Cardiac muscle cell (in vitro differentiated cells and primary cell): ENCODE data around the gene NPTN. TPM values are rescaled to one million over a fixed set of nuclear protein-coding genes. Genes with fewer than 3 reads are reported as not detected.
A peak's percentile ranks its signal among the peaks of the same experiment; 100 is the strongest.

Experiments
- DNase-seq, 2 donors: peaks; one replicate each; pipeline versions ENCODE4 v3.0.0 to v3.0.0-alpha.2; 2010 to 2017; ENCODE audit warnings: low read depth in 1 of 2, low spot score in 1 of 2
- H3K27ac ChIP-seq: fragments of 200-600 bp; sonication (generic); 2 replicates; pipeline ENCODE4 v1.5.1; 2016
- H3K27me3 ChIP-seq: fragments of 200-600 bp; sonication (generic); 2 replicates; pipeline ENCODE4 v1.6.0; 2016; ENCODE audit warnings: control low read depth
- H3K36me3 ChIP-seq: fragments of 200-600 bp; sonication (generic); 2 replicates; pipeline ENCODE4 v1.5.1; 2016; ENCODE audit warnings: control low read depth
- H3K4me1 ChIP-seq: fragments of 200-600 bp; sonication (generic); 2 replicates; pipeline ENCODE4 v1.8.1; 2017; ENCODE audit warnings: low read depth, mild to moderate bottlenecking, mixed run types
- H3K4me3 ChIP-seq: fragments of 200-600 bp; sonication (generic); 2 replicates; pipeline ENCODE4 v1.5.1; 2016; ENCODE audit warnings: mild to moderate bottlenecking
- H3K9me3 ChIP-seq: fragments of 200-600 bp; sonication (generic); 2 replicates; pipeline ENCODE4 v1.5.1; 2017; ENCODE audit warnings: low read depth, mild to moderate bottlenecking, control low read depth
- polyA plus RNA-seq: library from polyadenylated mRNA; unstranded; fragments of >200 nt; fragmentation: Nextera tagmentation; extraction: Ambion mirVana; gene quantifications from 2 replicates; pipeline ENCODE4 v1.2.1, GENCODE V29; 2016
- total RNA-seq: library from RNA; depleted of rRNA; stranded (reverse); fragments of >200 nt; gene quantifications from 2 replicates; pipeline ENCODE4 v1.2.3, GENCODE V29; 2016
- TF ChIP-seq, protein P1 (sequence below): IDR thresholded peaks from 2 replicates; pipeline ENCODE4 v1.5.1; 2012; ENCODE audit warnings: low read depth, mild to moderate bottlenecking, low read length

NPTN gene
- total and polyA plus RNA-seq, 2 experiments from 2014 or later, result 243 to 375 TPM

DNA sequence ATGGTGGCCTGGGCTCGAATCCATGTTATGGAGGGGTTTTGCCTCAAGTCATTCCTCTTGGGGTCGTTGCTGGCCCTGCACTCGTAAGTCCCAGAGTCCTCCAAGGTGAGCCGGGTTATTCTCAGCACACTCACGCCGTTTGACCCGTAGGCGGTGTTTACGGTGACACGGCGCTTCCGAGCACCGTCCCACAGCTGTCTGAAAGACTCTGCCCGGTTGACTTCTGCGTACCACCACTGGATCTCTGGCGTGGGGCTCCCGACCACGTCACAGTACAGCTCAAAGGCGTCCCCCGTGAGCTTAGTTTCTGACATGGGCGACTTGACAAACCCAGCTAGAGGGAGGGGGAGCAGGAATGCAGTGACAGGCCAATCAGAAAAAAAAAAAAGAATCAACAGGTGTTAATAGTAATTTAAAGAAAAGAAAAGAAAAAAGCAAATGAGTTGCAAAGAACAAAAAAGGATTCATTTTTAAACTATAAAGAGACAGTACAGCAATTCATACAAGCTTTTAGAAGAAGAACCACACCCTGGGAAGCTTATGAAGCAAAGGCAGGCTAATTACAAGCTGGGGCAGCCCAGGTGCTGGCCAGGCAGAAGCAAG, 36.1 kb downstream of the NPTN start:
- TF ChIP-seq, protein P1, sequence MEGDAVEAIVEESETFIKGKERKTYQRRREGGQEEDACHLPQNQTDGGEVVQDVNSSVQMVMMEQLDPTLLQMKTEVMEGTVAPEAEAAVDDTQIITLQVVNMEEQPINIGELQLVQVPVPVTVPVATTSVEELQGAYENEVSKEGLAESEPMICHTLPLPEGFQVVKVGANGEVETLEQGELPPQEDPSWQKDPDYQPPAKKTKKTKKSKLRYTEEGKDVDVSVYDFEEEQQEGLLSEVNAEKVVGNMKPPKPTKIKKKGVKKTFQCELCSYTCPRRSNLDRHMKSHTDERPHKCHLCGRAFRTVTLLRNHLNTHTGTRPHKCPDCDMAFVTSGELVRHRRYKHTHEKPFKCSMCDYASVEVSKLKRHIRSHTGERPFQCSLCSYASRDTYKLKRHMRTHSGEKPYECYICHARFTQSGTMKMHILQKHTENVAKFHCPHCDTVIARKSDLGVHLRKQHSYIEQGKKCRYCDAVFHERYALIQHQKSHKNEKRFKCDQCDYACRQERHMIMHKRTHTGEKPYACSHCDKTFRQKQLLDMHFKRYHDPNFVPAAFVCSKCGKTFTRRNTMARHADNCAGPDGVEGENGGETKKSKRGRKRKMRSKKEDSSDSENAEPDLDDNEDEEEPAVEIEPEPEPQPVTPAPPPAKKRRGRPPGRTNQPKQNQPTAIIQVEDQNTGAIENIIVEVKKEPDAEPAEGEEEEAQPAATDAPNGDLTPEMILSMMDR, result no peak
- H3K27ac ChIP-seq, result no peak overlapping the region
- peaks cover 61% of the 10 kb centered on the region for H3K4me1 ChIP-seq
- H3K9me3 ChIP-seq, result no peaks in the 10 kb centered on the region
- H3K36me3 ChIP-seq, result peaks cover 4% of the 10 kb centered on the region
- H3K27me3 ChIP-seq, result no peaks in the 10 kb centered on the region
- H3K4me3 ChIP-seq, result no peak overlapping the region
- DNase-seq, result no peak

DNA sequence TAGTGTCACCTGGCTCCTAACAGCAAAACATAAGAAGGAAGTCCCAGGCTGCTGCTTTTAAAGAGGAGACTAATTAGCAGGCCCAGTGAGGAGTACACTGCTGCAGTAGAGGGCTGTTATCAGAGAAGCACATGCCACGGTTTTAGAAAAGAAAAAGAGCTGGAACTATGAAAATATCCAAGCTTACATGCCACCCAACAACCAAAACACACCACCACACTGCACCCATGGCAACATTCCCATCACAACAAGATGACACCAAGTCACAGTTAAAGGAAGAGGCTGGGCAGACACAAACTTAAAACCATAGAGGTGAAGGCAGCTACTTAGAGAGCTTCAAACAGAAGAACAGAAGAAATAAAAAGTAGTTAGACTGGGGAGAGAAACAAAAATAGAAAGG, 37.0 kb downstream of the NPTN start:
- Histone ChIP-seq H3K4me1 (peaks cover 52% of the 10 kb centered on the region), H3K36me3 (peaks cover 10% of the 10 kb centered on the region), H3K27ac (peak overlapping the region; percentile 49), H3K4me3 (no peak overlapping the region), H3K27me3 (no peaks in the 10 kb centered on the region), H3K9me3 (no peaks in the 10 kb centered on the region)
- TF ChIP-seq, protein P1, result no peak
- peak in 1 of 2 donors; percentile 26 for DNase-seq

DNA sequence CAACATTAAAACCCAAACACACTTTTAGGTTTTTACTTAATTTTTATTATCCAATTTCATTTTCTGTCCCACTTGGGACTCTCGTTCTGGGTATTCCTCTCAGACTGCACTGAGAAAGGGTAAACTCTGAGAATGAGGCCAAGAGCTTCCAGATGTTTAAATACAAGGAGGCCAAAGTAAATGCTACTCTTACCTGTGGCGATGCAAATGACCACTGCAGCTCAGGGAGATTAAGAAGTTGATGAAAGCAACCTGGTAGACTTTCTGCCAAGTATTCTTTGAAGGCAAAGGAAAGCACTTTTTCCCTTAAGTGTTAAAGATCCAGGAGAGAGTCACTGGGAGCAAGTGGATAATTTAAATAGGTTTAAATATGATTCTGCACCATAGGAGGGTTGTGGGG, 39.1 kb downstream of the NPTN start:
- Histone ChIP-seq H3K4me3 (no peak overlapping the region), H3K9me3 (no peaks in the 10 kb centered on the region), H3K4me1 (peaks cover 38% of the 10 kb centered on the region), H3K27me3 (no peaks in the 10 kb centered on the region), H3K36me3 (peaks cover 18% of the 10 kb centered on the region), H3K27ac (no peak overlapping the region)
- TF ChIP-seq, protein P1, result no peak
- no peak for DNase-seq

DNA sequence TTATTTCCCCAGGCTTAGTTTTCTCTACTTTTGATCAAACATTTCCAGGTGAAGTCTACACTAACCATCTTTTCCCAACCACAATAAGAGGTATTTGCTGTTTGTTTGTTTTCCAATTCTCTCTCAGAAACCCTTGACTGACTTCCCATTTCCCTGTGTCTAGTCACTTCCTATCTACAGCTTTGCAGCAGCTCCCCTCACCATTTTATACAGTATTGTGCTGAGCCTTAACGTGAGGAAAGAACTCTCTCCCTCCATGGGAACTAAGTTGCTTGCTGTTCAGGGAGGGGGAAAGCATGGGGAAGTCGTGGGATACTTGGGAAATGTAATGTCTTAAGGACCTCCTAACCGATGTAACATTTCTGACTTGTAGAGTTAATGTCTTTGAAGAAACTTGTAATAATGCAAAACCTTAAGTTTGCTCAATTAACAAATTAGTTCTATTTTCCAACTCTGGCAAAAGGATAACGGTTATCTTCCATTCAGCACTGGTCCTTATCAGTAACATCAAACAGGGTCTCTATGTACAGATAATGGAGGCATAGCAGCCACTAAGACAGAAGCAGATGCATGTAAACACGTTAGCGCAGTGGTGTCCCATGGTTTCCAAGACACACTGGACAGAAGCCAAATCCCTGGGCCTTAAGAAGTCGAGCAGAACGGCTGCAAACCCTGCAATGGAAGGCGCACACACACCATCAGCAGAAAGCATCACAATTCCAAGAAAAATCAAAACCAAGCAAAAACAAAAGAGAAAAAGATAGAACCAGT, 39.7 kb downstream of the NPTN start:
- Histone ChIP-seq H3K36me3 (peaks cover 24% of the 10 kb centered on the region), H3K9me3 (no peaks in the 10 kb centered on the region), H3K4me3 (no peak overlapping the region), H3K27me3 (no peaks in the 10 kb centered on the region), H3K4me1 (peaks cover 32% of the 10 kb centered on the region), H3K27ac (no peak overlapping the region)
- DNase-seq, result peak in 1 of 2 donors; percentile 67
- TF ChIP-seq, protein P1, result no peak

DNA sequence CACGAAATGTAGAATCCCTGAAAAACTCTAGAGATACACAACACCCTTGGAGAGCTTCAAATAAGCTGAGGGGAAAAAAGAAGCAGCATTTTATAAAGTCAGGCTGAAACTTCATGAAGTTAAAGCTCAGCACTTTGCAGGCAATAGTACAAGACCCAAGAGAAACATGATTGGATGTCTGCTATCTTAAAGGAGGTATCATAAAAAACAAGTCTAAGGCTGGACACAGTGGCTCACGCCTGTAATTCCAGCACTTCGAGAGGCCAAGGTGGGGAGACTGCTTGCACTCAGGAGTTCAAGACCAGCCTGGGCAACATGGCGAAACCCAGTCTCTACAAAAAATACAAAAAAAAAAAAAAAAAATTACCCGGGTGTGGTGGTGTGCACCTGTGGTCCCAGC, 42.9 kb downstream of the NPTN start:
- DNase-seq, result no peak
- peaks cover 5% of the 10 kb centered on the region for H3K4me1 ChIP-seq
- no peak overlapping the region for H3K4me3 ChIP-seq
- no peak overlapping the region for H3K27ac ChIP-seq
- TF ChIP-seq, protein P1, result no peak
- no peaks in the 10 kb centered on the region for H3K9me3 ChIP-seq
- peaks cover 39% of the 10 kb centered on the region for H3K36me3 ChIP-seq
- H3K27me3 ChIP-seq, result no peaks in the 10 kb centered on the region
